GM06990 (cell line): ENCODE measurements around the gene TENT4B.

Experiments
- DNase-seq: peaks from one replicate; pipeline ENCODE4 v3.0.0-alpha.2; 2011; ENCODE audit not compliant: insufficient read length; ENCODE audit errors: extremely low read depth
- H3K27me3 ChIP-seq: replicated peaks from 2 replicates; pipeline ENCODE4 v1.6.0; 2011; ENCODE audit warnings: low read length; ENCODE audit not compliant: control insufficient read depth, insufficient read depth
- H3K36me3 ChIP-seq: 2 replicates; pipeline ENCODE4 v1.5.1; 2011; ENCODE audit warnings: low read length; ENCODE audit not compliant: control insufficient read depth, insufficient read depth
- H3K4me3 ChIP-seq: replicated peaks from 2 replicates; pipeline ENCODE4 v1.5.1; 2011; ENCODE audit warnings: low read depth, mild to moderate bottlenecking, control low read depth, low read length
- CTCF ChIP-seq: IDR thresholded peaks from 2 replicates; pipeline ENCODE4 v1.5.1; 2011; ENCODE audit warnings: low read length, control low read depth, mild to moderate bottlenecking, inconsistent platforms; ENCODE audit not compliant: insufficient read depth, poor library complexity, severe bottlenecking

Gene TENT4B

DNA sequence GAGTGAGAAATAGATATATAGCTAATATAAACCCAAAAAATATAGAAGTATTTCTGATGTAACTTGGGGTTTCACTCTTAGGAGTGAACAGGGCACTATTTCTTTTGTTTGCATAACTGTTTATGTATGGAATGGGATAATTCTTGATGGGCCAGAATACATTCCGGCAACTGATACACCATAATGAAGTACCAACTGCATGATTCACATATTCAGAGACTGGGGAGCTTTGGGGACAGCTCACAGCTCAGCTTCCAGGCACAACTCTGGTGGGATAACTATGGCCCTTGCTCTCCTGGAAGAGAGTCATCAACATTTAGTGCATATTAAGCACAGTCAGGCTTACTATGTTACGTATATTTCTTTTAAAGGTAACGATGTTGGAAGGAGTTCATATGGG is 71.2 kb downstream of the TENT4B start:
- DNase-seq, result no peak
- peaks cover 3% of the 10 kb centered on the region for H3K36me3 ChIP-seq

DNA sequence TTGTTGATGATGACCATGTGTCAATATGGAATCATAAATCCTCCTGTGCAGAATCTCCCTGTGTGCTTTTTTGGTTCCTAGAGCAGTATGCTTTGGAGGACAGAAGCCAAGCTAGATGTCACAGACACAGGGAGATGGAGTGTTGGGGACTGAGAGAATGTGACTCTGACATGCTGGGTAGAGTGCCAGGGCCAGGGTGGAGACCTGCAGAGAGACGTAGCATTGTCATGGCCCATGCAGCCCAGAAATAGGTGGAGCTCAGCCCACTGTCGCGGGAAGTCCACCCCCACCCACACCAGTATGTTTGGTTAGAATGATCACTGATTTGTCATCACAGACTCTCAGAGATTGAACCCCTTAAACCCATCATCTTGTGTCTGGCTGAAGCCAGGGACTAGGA is 74.0 kb downstream of the TENT4B start:
- no peak for DNase-seq
- TF ChIP-seq CTCF, result no peak
- Histone ChIP-seq H3K4me3 (no peak overlapping the region), H3K36me3 (peaks cover 3% of the 10 kb centered on the region), H3K27me3 (no peaks in the 10 kb centered on the region)

More for the DNA sequence above, 71.2 kb downstream of the TENT4B start:
- Histone ChIP-seq H3K27me3 (no peaks in the 10 kb centered on the region), H3K4me3 (no peak overlapping the region)
- no peak for TF ChIP-seq CTCF

GRCh38 chr16:50227665-50228064 is 74.6 kb downstream of the TENT4B start:
- Histone ChIP-seq H3K27me3 (no peaks in the 10 kb centered on the region), H3K36me3 (peaks cover 3% of the 10 kb centered on the region), H3K4me3 (no peak overlapping the region)
- no peak for TF ChIP-seq CTCF
- DNase-seq, result no peak

DNA sequence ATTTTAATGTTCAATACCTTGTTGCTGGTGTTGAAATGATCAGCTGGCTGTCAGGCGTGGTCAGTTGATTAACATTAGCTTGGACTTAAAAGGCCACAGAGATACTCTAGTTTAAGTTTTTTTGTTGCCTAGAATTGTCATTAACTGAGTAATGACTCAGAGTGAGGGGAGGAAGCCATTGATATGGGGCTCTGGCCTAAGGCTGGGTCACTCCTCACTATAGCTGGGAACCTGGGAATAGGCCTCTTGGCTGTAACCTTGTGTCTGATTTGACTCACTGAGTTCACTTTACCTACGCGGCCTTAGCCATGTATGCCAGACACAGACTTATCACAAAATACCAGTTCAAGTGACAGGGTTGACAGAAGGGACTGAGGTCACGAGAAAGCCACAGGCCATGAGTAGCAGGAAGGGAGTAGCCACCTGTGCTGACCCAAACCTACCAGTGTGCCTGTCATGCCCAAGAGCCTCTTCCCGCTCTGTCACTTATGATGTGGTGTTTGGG is 75.3 kb downstream of the TENT4B start:
- peaks cover 3% of the 10 kb centered on the region for H3K36me3 ChIP-seq
- DNase-seq, result no peak
- no peaks in the 10 kb centered on the region for H3K27me3 ChIP-seq
- no peak overlapping the region for H3K4me3 ChIP-seq
- no peak for TF ChIP-seq CTCF

- TF ChIP-seq CTCF, result no peak
- Histone ChIP-seq H3K27me3 (no peaks in the 10 kb centered on the region), H3K36me3 (peaks cover 3% of the 10 kb centered on the region), H3K4me3 (no peak overlapping the region)
- DNase-seq, result no peak
Measured at GRCh38 chr16:50229149-50229726, 76.1 kb downstream of the TENT4B start.
